ENCODE measurements around the gene PDE3A.
"Not testable (repeated sequence)": the region's sequence is repeated elsewhere in the genome, so short reads cannot be mapped to it uniquely, and the experiment has no call there.

Gene PDE3A

GRCh38 chr12:20374795-20375194, 6.5 kb downstream of the PDE3A start:
- no peak for DNase-seq (ENCODE audit: low read depth in 2 of 2)

- DNase-seq (ENCODE audit: low read depth in 2 of 2) = no peak
Measured at GRCh38 chr12:20375560-20375959, 7.2 kb downstream of the PDE3A start.

- DNase-seq (ENCODE audit: low read depth in 2 of 2) = no peak
Measured at GRCh38 chr12:20376984-20377383, 8.6 kb downstream of the PDE3A start.

- DNase-seq (ENCODE audit: low read depth in 2 of 2) = no peak
Measured at GRCh38 chr12:20377750-20378149, 9.4 kb downstream of the PDE3A start.

- DNase-seq (ENCODE audit: low read depth in 2 of 2) = no peak
Measured at GRCh38 chr12:20382117-20382516, 13.8 kb downstream of the PDE3A start.

GRCh38 chr12:20383612-20384011, 15.3 kb downstream of the PDE3A start:
- DNase-seq (ENCODE audit: low read depth in 2 of 2) = no peak

GRCh38 chr12:20384836-20385235, 16.5 kb downstream of the PDE3A start:
- not testable (repeated sequence) for DNase-seq (ENCODE audit: low read depth in 2 of 2)

GRCh38 chr12:20390846-20391245, 22.5 kb downstream of the PDE3A start:
- no peak for DNase-seq (ENCODE audit: low read depth in 2 of 2)

GRCh38 chr12:20392339-20392738, 24.0 kb downstream of the PDE3A start:
- DNase-seq (ENCODE audit: low read depth in 2 of 2) = no peak

- DNase-seq (ENCODE audit: low read depth in 2 of 2) = no peak
Measured at GRCh38 chr12:20393707-20394106, 25.4 kb downstream of the PDE3A start.

GRCh38 chr12:20395791-20396550, 27.6 kb downstream of the PDE3A start:
- DNase-seq (ENCODE audit: low read depth in 2 of 2) = no peak

GRCh38 chr12:20398686-20399085, 30.3 kb downstream of the PDE3A start:
- no peak for DNase-seq (ENCODE audit: low read depth in 2 of 2)

- DNase-seq (ENCODE audit: low read depth in 2 of 2) = no peak
Measured at GRCh38 chr12:20400003-20400402, 31.7 kb downstream of the PDE3A start.

- no peak for DNase-seq (ENCODE audit: low read depth in 2 of 2)
Measured at GRCh38 chr12:20403230-20403629, 34.9 kb downstream of the PDE3A start.

GRCh38 chr12:20404576-20405346, 36.4 kb downstream of the PDE3A start:
- no peak for DNase-seq (ENCODE audit: low read depth in 2 of 2)

- DNase-seq (ENCODE audit: low read depth in 2 of 2) = no peak
Measured at GRCh38 chr12:20409607-20410377, 41.5 kb downstream of the PDE3A start.

- DNase-seq (ENCODE audit: low read depth in 2 of 2) = no peak
Measured at GRCh38 chr12:20410734-20411133, 42.4 kb downstream of the PDE3A start.

- no peak for DNase-seq (ENCODE audit: low read depth in 2 of 2)
Measured at GRCh38 chr12:20411345-20411744, 43.0 kb downstream of the PDE3A start.

GRCh38 chr12:20415028-20415427, 46.7 kb downstream of the PDE3A start:
- no peak for DNase-seq (ENCODE audit: low read depth in 2 of 2)

GRCh38 chr12:20415641-20416040, 47.3 kb downstream of the PDE3A start:
- no peak for DNase-seq (ENCODE audit: low read depth in 2 of 2)

- DNase-seq (ENCODE audit: low read depth in 2 of 2) = no peak
Measured at GRCh38 chr12:20420557-20420956, 52.2 kb downstream of the PDE3A start.

- no peak for DNase-seq (ENCODE audit: low read depth in 2 of 2)
Measured at GRCh38 chr12:20421421-20421820, 53.1 kb downstream of the PDE3A start.

Data from stimulated activated CD8-positive, alpha-beta memory T cell treated with anti-CD3 and anti-CD28 coated beads, Interleukin-2, amount 100 ng/mL, for 1 hour (primary cell).